GM21367 (cell line): ENCODE results near the gene NLGN3.

Experiments
- ATAC-seq: cut with Tn5 transposase; IDR thresholded peaks from one replicate; pipeline ENCODE4 v1.9.1; 2021; ENCODE audit not compliant: unreplicated experiment

Gene NLGN3

GRCh38 chrX:71118032-71118984, 26.3 kb upstream of the NLGN3 start, which contains the start of gene MED12:
MED12 (plus strand) TSS chrX:71118596; CDS start chrX:71118755, 159 bp downstream.
- ATAC-seq = peak; percentile 82

- no peak for ATAC-seq
Measured at GRCh38 chrX:71118985-71119535, 25.6 kb upstream of the NLGN3 start.

- ATAC-seq = no peak
Measured at GRCh38 chrX:71128166-71128833, 16.3 kb upstream of the NLGN3 start.

GRCh38 chrX:71128915-71129765, 15.5 kb upstream of the NLGN3 start:
- ATAC-seq = no peak

DNA sequence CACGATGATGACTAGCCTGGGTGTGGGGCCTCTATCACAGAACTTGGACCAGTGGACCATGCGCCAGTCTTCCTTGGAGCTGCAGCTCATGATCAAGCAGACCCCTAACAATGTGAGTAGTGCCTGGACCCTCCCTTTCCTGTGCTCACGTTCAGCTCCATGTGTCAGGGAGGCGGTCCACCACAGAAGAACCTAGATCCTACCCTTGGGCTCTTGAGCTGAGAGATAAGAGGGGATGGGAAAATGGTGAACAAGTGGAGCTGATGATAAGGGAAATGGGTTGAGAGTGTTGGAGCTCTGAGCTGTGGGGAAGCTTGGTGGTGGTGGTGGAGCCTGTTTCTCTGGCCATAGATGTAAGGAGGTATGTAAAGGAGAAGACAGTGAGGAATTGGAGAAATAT, 13.1 kb upstream of the NLGN3 start:
- ATAC-seq = no peak

- ATAC-seq = no peak
Measured at GRCh38 chrX:71140440-71140839, 4.2 kb upstream of the NLGN3 start.

DNA sequence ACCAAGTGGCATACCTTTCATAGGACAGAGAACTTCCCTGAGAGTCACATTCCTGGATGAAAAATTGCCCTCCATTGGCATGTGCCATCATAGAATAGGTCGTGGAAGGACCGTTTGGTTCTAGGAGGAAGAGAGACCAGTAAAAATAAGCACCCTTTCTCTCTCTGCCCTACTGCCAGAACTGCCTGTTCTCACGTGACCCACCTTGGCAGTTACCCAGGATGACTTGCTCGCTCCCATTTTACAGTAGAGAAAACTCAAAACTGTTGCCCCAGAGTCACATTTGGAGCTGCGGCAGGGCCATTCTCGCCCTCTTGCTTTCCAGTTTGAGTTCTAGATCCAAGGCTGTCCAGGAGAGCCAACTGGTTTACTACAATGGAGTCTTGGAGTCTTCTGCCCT, 1.1 kb upstream of the NLGN3 start:
- no peak for ATAC-seq

DNA sequence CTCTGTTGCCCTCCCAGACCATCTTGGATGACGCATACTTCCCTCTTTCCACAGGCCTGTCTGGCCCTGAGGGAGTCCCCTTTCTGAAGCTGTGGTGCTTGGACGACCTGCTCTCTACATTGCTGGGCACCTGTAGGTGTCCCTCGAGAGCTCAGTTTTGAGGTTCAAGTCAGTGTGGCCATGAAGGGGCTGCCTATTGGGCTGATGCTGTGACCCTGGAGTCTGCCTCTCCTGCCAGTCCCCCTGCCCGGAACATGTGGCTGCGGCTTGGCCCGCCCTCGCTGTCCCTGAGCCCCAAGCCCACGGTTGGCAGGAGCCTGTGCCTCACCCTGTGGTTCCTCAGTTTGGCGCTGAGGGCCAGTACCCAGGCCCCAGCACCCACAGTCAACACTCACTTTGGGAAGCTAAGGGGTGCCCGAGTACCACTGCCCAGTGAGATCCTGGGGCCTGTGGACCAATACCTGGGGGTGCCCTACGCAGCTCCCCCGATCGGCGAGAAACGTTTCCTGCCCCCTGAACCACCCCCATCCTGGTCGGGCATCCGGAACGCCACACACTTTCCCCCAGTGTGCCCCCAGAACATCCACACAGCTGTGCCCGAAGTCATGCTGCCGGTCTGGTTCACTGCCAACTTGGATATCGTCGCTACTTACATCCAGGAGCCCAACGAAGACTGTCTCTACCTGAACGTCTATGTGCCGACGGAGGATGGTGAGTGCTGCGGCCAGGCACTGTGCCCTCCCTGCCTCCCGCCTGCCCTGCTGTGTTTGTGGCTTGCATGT, 3.0 kb downstream of the NLGN3 start:
- no peak for ATAC-seq

DNA sequence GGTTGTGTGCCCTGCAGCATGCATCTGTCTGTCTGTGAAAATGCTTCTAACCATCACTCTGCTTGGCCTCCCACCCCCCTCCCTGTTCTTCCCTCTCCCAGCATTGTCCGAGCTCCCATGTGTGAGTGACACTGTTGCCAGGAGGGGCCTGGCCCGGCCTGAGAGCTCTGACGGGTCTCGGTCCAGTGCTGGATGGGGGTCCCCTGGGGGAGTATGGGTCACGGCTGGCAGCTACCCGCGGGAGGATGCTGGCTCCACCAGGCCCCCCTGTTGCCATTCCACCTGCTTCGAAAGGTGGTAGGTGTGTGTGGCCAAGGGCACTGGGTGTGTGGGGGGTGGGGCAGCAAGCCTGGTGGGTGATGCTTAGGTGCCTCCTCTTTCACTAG, 3.6 kb downstream of the NLGN3 start:
- ATAC-seq = no peak

DNA sequence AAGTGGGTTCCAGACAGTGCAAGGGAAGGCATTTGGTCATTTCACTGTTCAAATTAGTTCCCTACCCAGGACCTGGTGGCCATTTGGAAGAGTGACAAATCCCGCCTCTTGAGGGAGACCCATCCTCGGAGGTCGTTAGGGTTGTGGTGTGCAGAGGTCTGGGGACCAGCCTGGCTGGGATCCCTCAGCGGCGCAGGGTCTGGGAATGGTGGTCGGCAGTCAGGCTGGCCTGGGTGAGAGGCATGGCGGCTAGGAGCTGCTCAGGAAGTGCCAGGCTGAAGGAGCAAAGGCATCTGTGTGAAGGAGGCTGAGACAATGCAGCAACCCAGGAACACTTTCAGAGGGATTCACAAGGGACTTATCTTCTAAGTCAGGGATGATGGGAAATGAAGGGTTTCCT, 6.7 kb downstream of the NLGN3 start:
- ATAC-seq = no peak

- ATAC-seq = no peak
Measured at GRCh38 chrX:71154196-71154595, 9.6 kb downstream of the NLGN3 start.

DNA sequence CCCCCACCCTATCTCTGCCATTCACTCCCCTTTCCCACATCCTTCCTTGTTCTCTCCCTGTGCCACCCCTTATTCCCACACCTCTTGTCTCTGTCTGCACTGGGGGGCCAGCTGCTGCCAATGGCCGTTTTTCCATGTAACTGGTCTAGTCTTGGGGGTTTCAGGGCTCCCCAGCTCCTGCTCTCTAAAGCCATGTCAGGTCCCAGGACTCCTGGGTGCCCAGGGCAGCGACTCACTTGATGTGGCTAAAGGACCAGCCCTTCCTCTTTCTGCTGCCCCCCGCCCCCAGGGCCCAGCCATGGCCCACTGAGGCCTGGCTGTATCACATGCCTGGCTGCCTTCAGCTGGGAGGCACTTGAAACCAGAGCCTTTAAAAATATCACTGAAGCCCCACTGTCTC, 10.0 kb downstream of the NLGN3 start:
- ATAC-seq = no peak

GRCh38 chrX:71158603-71159002, 14.0 kb downstream of the NLGN3 start:
- ATAC-seq = no peak

GRCh38 chrX:71159335-71159734, 14.7 kb downstream of the NLGN3 start:
- ATAC-seq = no peak

GRCh38 chrX:71160475-71160874, 15.8 kb downstream of the NLGN3 start:
- no peak for ATAC-seq

- ATAC-seq = no peak
Measured at GRCh38 chrX:71162981-71163380, 18.3 kb downstream of the NLGN3 start.

- ATAC-seq = no peak
Measured at GRCh38 chrX:71164071-71164470, 19.4 kb downstream of the NLGN3 start.

GRCh38 chrX:71166461-71166860, 21.8 kb downstream of the NLGN3 start:
- ATAC-seq = no peak

- no peak for ATAC-seq
Measured at GRCh38 chrX:71167031-71167781, 22.6 kb downstream of the NLGN3 start.

DNA sequence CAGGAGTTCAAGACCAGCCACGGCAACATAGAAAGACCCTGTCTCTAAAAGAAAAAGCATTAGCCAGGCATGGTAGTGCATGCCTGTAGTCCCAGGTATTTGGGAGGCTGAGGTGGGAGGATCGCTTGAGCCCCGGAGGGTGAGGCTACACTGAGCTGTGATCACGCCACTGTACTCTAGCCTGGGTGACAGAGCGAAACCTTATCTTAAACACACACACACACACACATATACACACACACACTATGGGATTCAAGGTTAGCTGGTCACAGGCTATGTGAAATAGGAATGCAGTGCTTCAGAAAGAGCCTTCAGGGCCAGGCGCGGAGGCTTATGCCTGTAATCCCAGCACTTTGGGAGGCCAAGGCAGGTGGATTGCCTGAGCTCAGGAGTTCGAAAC, 23.5 kb downstream of the NLGN3 start:
- no peak for ATAC-seq
